HUDEP-2 (cell line): Measurements from ENCODE around the gene RAB3IL1.

Experiments used
- DNase-seq, 76 experiments: peaks; one replicate each; lab custom pipeline; 2025; ENCODE audit not compliant: unreplicated experiment in 76 of 76; lab: John Stamatoyannopoulos, UW

Gene RAB3IL1

GRCh38 chr11:61922539-61922938, 5.2 kb upstream of the RAB3IL1 start:
- DNase-seq = peak in 69 of 76 experiments; percentile 14 to 83 (median 67)

GRCh38 chr11:61921446-61921845, 4.1 kb upstream of the RAB3IL1 start:
- DNase-seq = peak in 1 of 76 experiments; percentile 2

DNA sequence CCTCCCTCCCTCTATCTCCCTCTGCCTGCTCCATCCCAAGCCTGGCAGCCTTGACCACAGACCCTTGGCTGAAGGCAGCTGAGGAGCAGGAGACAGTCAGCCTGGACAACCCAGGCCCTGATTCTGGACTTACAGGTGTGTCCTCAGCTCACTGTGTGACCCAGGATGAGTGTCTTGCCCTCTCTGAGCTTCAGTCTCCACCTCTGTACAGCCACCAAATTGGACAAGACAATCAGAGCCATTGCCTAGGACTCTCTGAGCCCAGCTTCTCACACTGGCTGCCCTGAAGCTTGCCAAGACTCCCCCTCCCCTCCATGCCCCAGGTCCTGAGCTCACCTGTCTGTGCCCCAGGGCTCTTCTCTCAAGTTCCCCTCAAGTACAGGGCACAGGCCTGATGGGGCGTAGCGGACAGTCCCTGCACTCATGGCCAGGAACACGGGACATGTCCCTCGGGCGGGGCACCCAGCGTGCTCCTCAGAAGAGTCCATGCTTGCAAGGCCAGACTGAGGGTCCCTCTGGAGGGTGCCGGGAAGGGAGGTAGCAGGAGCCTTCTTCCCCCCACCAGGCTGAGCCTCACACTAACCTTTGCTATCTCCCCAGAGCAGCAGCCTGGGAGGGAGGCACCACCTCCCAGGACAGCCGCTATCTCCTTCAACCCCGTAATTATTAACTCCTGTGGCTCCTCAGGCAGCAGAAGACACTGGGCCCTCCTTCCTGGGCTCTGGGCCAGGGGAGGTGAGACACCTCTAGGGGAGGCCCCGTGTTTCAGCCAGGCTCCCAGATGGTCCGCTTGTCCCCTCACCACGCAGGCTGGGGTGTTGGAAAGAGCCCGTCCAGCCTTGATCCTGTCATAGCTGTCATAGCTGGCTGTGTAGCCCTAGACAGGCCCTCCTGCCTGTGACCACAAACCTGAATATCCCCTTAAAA, 2.6 kb upstream of the RAB3IL1 start:
- DNase-seq = peak in 73 of 76 experiments; percentile 27 to 87 (median 75)

DNA sequence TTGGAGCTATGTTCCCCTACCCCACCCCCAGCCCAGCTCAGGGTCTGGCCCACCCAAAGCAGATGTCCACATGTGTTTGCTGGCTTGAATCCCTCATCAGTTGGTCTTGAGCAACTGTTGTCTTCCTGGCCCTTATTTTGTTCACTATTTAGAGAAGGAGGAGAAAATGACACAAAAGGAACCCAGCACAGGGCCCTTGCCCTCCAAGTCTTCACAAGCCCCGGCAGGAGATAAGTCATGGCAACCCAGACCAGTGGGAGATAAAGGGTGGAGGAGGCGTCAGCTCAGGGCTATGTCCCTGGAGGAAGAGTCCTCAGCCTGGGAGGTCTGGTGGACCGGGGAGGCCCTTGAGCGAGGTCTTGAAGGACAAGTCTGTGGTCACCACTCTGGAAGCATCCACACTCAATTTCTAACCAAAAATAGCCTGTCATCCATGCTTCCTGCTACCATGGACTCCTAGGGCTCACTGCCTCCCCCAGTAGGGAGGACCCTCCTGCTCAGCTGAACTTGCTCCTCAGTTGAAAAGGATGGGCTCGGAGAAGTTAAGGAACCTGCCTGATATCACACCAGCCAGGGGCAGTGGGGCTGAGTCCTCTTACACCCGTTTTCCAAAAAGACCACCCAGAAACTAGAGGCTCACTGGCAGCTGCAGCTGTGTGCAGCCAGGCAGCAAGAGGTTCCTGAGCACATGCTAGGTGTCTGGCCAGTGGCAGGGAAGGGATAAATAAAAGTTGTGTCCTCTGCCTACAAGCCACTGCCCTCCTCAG, 1.8 kb upstream of the RAB3IL1 start:
- DNase-seq = peak in 29 of 76 experiments; percentile 9 to 51 (median 30)

- DNase-seq = no peak
Observed at GRCh38 chr11:61918251-61918937, 1.0 kb upstream of the RAB3IL1 start.

DNA sequence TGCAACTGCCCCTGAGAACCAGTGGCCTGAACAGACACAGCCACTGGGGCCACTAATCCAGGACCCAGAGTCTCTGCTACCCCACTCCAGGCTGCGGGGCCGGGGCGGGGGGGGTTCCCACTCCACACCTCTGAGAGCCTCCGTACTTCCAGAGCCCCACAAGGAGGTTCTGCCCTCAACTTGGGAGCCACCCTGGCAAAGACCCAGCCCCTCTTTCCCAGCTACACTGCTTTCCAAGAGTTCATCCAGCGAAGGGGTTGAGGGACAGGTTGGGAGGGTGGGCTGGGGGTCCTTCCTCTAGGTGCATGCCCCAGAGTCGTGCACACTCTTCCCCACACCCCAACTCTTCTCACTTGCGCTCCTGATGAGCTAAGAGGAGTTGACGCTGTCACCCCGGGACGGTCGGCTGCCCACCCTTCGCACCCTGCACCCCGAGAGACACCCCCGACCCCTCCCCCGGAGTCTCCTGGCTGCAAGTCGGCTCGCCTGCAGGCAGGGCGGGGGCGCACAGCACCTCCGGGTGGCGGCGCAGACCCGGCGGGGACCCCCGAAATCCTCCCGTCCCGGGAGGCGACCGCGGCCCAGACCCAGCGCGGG, 531 bp downstream of the RAB3IL1 start:
- DNase-seq = peak in 1 of 76 experiments; percentile 12

DNA sequence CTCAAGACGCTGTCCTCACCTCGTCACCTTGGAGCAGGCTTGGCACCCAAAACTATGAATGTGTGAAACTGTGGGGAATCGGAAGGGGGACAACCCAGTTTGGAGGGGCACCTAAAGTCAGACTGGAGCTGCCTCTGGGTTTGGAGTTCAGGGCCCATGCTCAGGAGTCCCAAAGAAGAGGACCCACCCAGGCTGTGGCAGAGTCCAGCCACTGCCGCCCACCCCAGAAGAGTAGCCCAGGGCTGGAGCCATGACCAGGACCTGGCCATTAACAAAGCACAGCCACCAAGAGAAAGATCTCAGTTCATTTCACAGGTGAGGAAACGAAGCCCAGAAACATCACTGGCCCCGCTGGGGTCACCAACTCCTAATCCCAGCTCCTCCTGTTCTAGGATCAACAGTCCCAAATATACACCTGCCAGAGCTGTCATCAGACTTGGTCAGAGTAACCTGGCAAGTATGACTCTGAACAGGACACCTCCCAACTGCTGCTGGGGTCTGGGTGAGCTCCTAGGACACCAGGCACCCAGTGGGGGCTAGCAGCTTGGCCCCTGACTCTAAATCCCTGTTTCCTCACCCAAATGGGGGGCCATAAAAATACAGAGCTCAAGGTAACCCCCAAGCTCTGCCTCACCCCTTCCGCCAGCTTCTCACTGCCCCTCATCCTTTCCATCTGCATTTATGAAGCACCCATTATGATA, 2.7 kb downstream of the RAB3IL1 start:
- DNase-seq = no peak

- DNase-seq = no peak
Observed at GRCh38 chr11:61913699-61914395, 3.5 kb downstream of the RAB3IL1 start.

- no peak for DNase-seq
Observed at GRCh38 chr11:61912991-61913698, 4.2 kb downstream of the RAB3IL1 start.

DNA sequence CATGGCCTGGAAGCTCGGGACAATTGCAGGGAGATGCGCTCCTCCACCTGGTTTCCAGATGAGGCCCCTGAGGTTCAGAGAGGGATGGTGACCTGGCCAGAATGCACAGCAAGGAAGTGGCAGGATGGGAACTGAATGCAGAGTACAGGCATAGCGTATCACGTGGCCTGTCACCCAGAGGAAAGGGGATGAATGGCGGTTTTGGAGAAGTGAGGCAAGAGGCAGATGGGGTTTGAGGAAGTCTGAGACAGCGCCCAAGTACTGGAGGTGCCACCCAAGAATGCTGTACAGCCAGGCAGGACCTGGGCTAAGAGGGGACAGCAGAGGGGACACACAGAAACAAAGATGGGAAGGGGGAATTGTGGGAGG, 4.9 kb downstream of the RAB3IL1 start:
- DNase-seq = no peak

DNA sequence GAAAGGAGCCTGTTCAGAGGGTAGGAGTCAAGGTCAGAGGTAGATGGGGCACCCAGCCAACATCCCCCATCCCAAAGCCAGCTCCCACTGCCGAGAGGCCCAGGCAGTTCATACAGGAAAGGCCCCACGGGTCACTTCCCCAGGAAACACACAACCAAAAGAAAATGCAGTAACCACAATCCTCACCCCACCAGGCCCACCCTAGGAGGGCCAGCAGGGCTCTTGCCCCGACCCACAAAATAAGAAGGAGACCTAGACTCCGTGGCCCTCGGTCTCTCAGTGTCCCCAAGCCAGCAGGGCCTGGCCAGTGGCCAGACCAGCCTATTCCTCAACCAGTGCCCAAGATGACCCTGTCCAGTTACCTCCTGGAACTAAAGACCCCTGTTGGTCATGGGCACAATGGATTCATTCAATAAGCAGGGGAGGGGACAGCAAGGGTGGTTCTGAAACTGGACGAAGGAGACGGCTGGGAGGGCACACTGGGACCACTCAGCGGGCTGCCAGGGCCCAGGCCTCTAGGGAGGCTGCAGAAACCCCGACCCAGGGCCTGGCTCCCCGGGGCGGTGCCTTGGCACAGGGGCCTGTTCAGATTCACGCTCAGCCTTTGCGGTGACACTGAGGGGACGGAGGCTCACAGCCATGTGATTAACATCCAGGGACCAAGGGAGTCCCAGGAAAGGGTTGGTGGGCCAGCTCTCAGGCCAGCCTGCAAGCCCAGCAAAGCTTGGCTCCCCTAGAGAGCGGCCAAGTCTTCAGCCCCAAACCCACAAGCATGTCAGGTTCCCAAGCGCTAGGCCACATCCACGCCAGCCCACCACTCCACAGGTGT, 5.5 kb downstream of the RAB3IL1 start:
- no peak for DNase-seq

DNA sequence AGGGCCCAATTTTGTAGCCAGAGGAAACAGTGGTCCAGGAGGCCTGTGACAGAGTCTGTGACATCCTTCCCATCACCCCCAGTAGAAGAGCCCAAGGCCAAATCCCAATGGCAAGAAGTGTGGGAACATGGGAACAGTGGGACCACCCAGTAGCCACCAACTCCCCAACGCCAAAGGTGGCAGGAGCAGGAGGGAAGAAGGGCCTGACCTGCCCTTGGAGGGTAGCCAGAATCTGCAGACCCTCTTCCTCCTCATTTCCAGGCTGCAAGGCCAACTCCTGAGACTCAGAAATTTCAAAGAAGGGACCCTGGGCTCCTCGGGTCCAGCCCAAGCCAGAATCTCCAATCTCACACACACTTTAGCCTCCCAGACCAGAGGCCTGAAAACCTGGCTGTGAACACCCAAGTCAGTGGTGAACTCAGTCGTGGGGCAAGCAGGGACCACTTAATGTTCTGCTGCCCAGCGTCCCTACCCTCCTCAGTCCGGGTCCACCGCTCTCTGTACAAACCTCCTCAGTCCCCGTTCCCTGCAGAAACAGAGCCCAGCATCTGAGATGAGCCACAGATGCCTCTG, 6.2 kb downstream of the RAB3IL1 start:
- DNase-seq = no peak

DNA sequence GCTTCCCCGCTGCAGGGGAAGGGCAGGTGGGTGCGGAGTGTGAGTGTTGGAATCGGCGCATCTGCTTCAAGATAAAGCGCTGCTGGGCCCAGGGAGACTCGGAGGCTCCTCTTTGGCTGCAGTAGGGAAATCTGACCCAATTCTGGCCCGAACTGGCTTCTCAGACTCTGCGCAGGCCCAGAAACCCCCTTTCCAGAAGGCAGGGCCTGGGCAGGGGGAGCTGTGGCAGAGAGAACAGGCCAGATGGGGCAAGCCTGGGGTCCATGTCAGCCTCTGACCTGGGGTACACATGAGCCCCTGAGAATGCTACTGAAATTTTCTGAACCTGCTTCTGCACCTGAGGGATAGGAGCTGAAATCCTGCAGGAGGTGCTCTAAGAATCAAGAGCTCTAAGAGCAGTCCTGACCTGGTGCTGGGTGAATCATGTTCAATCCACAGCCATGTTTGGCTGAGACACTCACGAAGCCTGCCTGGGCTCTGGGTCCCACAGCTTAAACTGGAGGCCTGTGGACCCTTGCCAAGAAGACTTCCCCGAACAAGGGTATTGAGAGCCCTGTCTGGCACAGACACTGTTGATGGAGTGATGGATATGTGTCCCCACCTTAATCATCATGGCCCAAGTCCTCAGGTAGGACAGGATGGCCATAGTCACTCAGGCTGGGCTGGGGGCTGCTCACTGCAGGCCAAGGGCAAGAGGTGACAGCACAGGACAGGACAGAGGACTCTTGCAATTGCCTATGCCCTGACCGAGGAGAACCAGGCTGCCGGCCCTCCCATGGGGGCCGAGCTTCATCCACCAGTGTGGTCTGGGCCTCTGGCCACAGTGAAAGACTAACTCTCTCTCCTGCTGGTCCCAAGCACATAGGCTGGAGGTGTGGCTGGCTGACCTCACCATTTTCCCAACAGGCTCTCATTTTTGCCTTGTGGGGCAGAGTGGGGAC, 6.9 kb downstream of the RAB3IL1 start:
- DNase-seq = no peak

GRCh38 chr11:61908730-61909316, 8.5 kb downstream of the RAB3IL1 start:
- DNase-seq = no peak

GRCh38 chr11:61907871-61908729, 9.3 kb downstream of the RAB3IL1 start:
- no peak for DNase-seq
